ENCODE results near the gene CAPN14.

The CAPN14 gene

GRCh38 chr2:31161637-31162036, 55.7 kb downstream of the CAPN14 start:
- Histone ChIP-seq H3K4me3 (ENCODE audit: low read depth in 1 of 2, low read length in 2 of 2) (no peak overlapping the region), H3K27me3 (ENCODE audit: low read depth, low read length) (no peaks in the 10 kb centered on the region)

DNA sequence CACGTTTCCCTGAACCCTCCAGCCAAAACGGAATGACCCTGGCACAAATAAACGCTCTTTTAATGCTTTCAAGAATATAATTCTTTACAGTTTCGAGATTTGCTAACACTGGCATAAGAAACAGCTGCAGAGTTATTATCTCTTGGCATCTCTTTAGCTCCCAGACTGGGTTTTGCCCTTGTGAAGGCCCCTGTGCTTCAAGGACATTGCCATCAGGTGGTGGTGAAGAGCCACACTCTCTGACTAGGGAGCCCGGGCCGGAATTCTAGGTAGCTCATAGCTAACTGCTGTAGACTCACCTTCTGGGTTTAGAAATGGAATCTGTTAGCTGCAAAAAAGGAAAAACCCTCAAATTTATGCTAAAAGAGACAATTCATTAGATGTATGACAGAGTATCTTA, 65.8 kb downstream of the CAPN14 start:
- Histone ChIP-seq H3K4me1 (ENCODE audit: control insufficient read depth in 1 of 2, insufficient read depth in 2 of 2, low read length in 2 of 2) (no peaks in the 10 kb centered on the region), H3K9me3 (ENCODE audit: control insufficient read depth in 1 of 2, low read length in 2 of 2) (no peaks in the 10 kb centered on the region), H3K4me3 (ENCODE audit: low read depth in 1 of 2, low read length in 2 of 2) (no peak overlapping the region), H3K27me3 (ENCODE audit: low read depth, low read length) (no peaks in the 10 kb centered on the region), H3K27ac (ENCODE audit: low read length) (no peak overlapping the region), H3K36me3 (ENCODE audit: control insufficient read depth in 1 of 2, insufficient read depth in 2 of 2, low read length in 2 of 2) (no peaks in the 10 kb centered on the region)

More at GRCh38 chr2:31161637-31162036, 55.7 kb downstream of the CAPN14 start:
- Histone ChIP-seq H3K9me3 (ENCODE audit: control insufficient read depth in 1 of 2, low read length in 2 of 2) (no peaks in the 10 kb centered on the region), H3K36me3 (ENCODE audit: control insufficient read depth in 1 of 2, insufficient read depth in 2 of 2, low read length in 2 of 2) (no peaks in the 10 kb centered on the region), H3K4me1 (ENCODE audit: control insufficient read depth in 1 of 2, insufficient read depth in 2 of 2, low read length in 2 of 2) (no peaks in the 10 kb centered on the region), H3K27ac (ENCODE audit: low read length) (no peak overlapping the region)

DNA sequence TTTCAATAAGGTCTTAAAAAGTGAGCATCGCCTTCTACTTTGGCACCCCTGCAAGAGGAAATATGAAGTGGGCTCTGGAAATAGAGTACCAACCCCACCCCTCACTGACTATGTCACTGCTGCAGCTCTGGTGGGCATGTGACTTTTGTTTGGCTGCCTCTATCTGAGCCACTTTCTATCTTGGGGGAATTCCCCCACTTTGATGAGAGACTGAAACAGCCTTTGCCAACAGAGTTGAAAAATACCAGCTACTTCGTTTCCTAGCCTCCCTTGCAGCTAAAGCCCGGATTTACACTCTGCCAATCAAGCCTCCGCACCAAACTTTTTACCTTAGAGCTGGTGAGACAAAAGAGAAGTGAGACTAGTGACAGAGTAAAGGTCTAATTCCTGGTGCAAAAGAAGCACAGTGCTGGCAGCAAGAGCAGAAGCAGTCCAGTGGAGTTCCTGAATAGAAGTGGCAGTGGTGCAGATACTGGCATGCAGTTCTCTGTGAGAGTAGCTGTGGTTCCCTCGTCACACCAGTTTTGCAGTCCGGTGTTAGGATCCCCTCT, 67.1 kb downstream of the CAPN14 start:
- Histone ChIP-seq H3K4me3 (ENCODE audit: low read depth in 1 of 2, low read length in 2 of 2) (no peak overlapping the region), H3K9me3 (ENCODE audit: control insufficient read depth in 1 of 2, low read length in 2 of 2) (no peaks in the 10 kb centered on the region), H3K4me1 (ENCODE audit: control insufficient read depth in 1 of 2, insufficient read depth in 2 of 2, low read length in 2 of 2) (no peaks in the 10 kb centered on the region), H3K27ac (ENCODE audit: low read length) (no peak overlapping the region), H3K36me3 (ENCODE audit: control insufficient read depth in 1 of 2, insufficient read depth in 2 of 2, low read length in 2 of 2) (no peaks in the 10 kb centered on the region), H3K27me3 (ENCODE audit: low read depth, low read length) (no peaks in the 10 kb centered on the region)

- H3K4me1 ChIP-seq (ENCODE audit: control insufficient read depth in 1 of 2, insufficient read depth in 2 of 2, low read length in 2 of 2): no peaks in the 10 kb centered on the region
- H3K36me3 ChIP-seq (ENCODE audit: control insufficient read depth in 1 of 2, insufficient read depth in 2 of 2, low read length in 2 of 2): no peaks in the 10 kb centered on the region
Measured at GRCh38 chr2:31148514-31148913, 68.8 kb downstream of the CAPN14 start.

GRCh38 chr2:31147645-31148044, 69.7 kb downstream of the CAPN14 start:
- H3K4me3 ChIP-seq (ENCODE audit: low read depth in 1 of 2, low read length in 2 of 2): no peak overlapping the region
- no peaks in the 10 kb centered on the region for H3K36me3 ChIP-seq (ENCODE audit: control insufficient read depth in 1 of 2, insufficient read depth in 2 of 2, low read length in 2 of 2)
- H3K27me3 ChIP-seq (ENCODE audit: low read depth, low read length): no peaks in the 10 kb centered on the region
- no peak overlapping the region for H3K27ac ChIP-seq (ENCODE audit: low read length)
- no peaks in the 10 kb centered on the region for H3K4me1 ChIP-seq (ENCODE audit: control insufficient read depth in 1 of 2, insufficient read depth in 2 of 2, low read length in 2 of 2)
- no peaks in the 10 kb centered on the region for H3K9me3 ChIP-seq (ENCODE audit: control insufficient read depth in 1 of 2, low read length in 2 of 2)

More at GRCh38 chr2:31148514-31148913, 68.8 kb downstream of the CAPN14 start:
- H3K9me3 ChIP-seq (ENCODE audit: control insufficient read depth in 1 of 2, low read length in 2 of 2): no peaks in the 10 kb centered on the region
- H3K4me3 ChIP-seq (ENCODE audit: low read depth in 1 of 2, low read length in 2 of 2): no peak overlapping the region
- no peaks in the 10 kb centered on the region for H3K27me3 ChIP-seq (ENCODE audit: low read depth, low read length)
- no peak overlapping the region for H3K27ac ChIP-seq (ENCODE audit: low read length)

- Histone ChIP-seq H3K4me1 (ENCODE audit: control insufficient read depth in 1 of 2, insufficient read depth in 2 of 2, low read length in 2 of 2) (peaks cover 0 to 14% of the 10 kb centered on the region in 2 donors), H3K4me3 (ENCODE audit: low read depth in 1 of 2, low read length in 2 of 2) (no peak overlapping the region), H3K27me3 (ENCODE audit: low read depth, low read length) (peaks cover 9% of the 10 kb centered on the region), H3K27ac (ENCODE audit: low read length) (no peak overlapping the region), H3K36me3 (ENCODE audit: control insufficient read depth in 1 of 2, insufficient read depth in 2 of 2, low read length in 2 of 2) (no peaks in the 10 kb centered on the region), H3K9me3 (ENCODE audit: control insufficient read depth in 1 of 2, low read length in 2 of 2) (no peaks in the 10 kb centered on the region)
Measured at GRCh38 chr2:31142110-31142509, 75.2 kb downstream of the CAPN14 start.

GRCh38 chr2:31141443-31142085, 75.8 kb downstream of the CAPN14 start:
- no peaks in the 10 kb centered on the region for H3K9me3 ChIP-seq (ENCODE audit: control insufficient read depth in 1 of 2, low read length in 2 of 2)
- no peak overlapping the region for H3K27ac ChIP-seq (ENCODE audit: low read length)
- no peaks in the 10 kb centered on the region for H3K36me3 ChIP-seq (ENCODE audit: control insufficient read depth in 1 of 2, insufficient read depth in 2 of 2, low read length in 2 of 2)
- H3K27me3 ChIP-seq (ENCODE audit: low read depth, low read length): peaks cover 14% of the 10 kb centered on the region
- H3K4me3 ChIP-seq (ENCODE audit: low read depth in 1 of 2, low read length in 2 of 2): no peak overlapping the region
- peaks cover 0 to 20% of the 10 kb centered on the region in 2 donors for H3K4me1 ChIP-seq (ENCODE audit: control insufficient read depth in 1 of 2, insufficient read depth in 2 of 2, low read length in 2 of 2)

GRCh38 chr2:31140151-31140550, 77.2 kb downstream of the CAPN14 start:
- Histone ChIP-seq H3K4me3 (ENCODE audit: low read depth in 1 of 2, low read length in 2 of 2) (no peak overlapping the region), H3K9me3 (ENCODE audit: control insufficient read depth in 1 of 2, low read length in 2 of 2) (no peaks in the 10 kb centered on the region), H3K4me1 (ENCODE audit: control insufficient read depth in 1 of 2, insufficient read depth in 2 of 2, low read length in 2 of 2) (peaks cover 0 to 20% of the 10 kb centered on the region in 2 donors), H3K36me3 (ENCODE audit: control insufficient read depth in 1 of 2, insufficient read depth in 2 of 2, low read length in 2 of 2) (no peaks in the 10 kb centered on the region), H3K27me3 (ENCODE audit: low read depth, low read length) (peaks cover 20% of the 10 kb centered on the region), H3K27ac (ENCODE audit: low read length) (no peak overlapping the region)

- Histone ChIP-seq H3K27me3 (ENCODE audit: low read depth, low read length) (peaks cover 24% of the 10 kb centered on the region), H3K9me3 (ENCODE audit: control insufficient read depth in 1 of 2, low read length in 2 of 2) (no peaks in the 10 kb centered on the region), H3K27ac (ENCODE audit: low read length) (no peak overlapping the region), H3K36me3 (ENCODE audit: control insufficient read depth in 1 of 2, insufficient read depth in 2 of 2, low read length in 2 of 2) (no peaks in the 10 kb centered on the region), H3K4me3 (ENCODE audit: low read depth in 1 of 2, low read length in 2 of 2) (no peak overlapping the region), H3K4me1 (ENCODE audit: control insufficient read depth in 1 of 2, insufficient read depth in 2 of 2, low read length in 2 of 2) (peaks cover 0 to 20% of the 10 kb centered on the region in 2 donors)
Measured at GRCh38 chr2:31139671-31140070, 77.6 kb downstream of the CAPN14 start.

- no peaks in the 10 kb centered on the region for H3K36me3 ChIP-seq (ENCODE audit: control insufficient read depth in 1 of 2, insufficient read depth in 2 of 2, low read length in 2 of 2)
- no peaks in the 10 kb centered on the region for H3K9me3 ChIP-seq (ENCODE audit: control insufficient read depth in 1 of 2, low read length in 2 of 2)
- no peak within 1 kb of the TSS for H3K27ac ChIP-seq (ENCODE audit: low read length)
- H3K4me1 ChIP-seq (ENCODE audit: control insufficient read depth in 1 of 2, insufficient read depth in 2 of 2, low read length in 2 of 2): peaks cover 0 to 20% of the 10 kb centered on the region in 2 donors
- peaks cover 28% of the 10 kb centered on the region for H3K27me3 ChIP-seq (ENCODE audit: low read depth, low read length)
- peak within 1 kb of the TSS; percentile 33 to 76 for H3K4me3 ChIP-seq (ENCODE audit: low read depth in 1 of 2, low read length in 2 of 2)
Measured at GRCh38 chr2:31138037-31138962, 79.0 kb downstream of the CAPN14 start, which contains the start of gene GALNT14. GALNT14 (minus strand) TSS chr2:31138440; CDS start chr2:31138086, 354 bp downstream.
